WTC11 (cell line): Measurements from ENCODE around the gene LYRM7. TPM values are rescaled to one million over a fixed set of nuclear protein-coding genes. Genes with fewer than 3 reads are reported as not detected.

Source experiments
- ATAC-seq: fragments of 200-7000 bp; cut with Tn5 transposase; 2 replicates; pipeline ENCODE4 v1.10.0; 2021; ENCODE audit warnings: mild to moderate bottlenecking, moderate library complexity
- CTCF ChIA-PET: fragments of 300-600 bp; sonication (Branson Sonifier 250); formaldehyde crosslinking; loops from one replicate; lab custom pipeline; 2021; ENCODE audit warnings: antibody characterized with exemption; lab: Charles Lee
- POLR2A ChIA-PET: fragments of 350-600 bp; sonication (Branson Sonifier 250); formaldehyde crosslinking; loops from one replicate; lab custom pipeline; 2021; ENCODE audit warnings: antibody characterized with exemption; lab: Charles Lee
- DNase-seq: peaks from one replicate; pipeline ENCODE4 v3.0.0; 2021; ENCODE audit warnings: low spot score
- H3K27ac Mint-ChIP-seq: 2 replicates; pipeline ENCODE4 v1.8.0; 2021; ENCODE audit warnings: mixed read lengths
- H3K27me3 Mint-ChIP-seq: 2 replicates; pipeline ENCODE4 v1.8.0; 2021; ENCODE audit warnings: low read depth, mild to moderate bottlenecking, moderate library complexity, mixed read lengths
- H3K36me3 Mint-ChIP-seq: 2 replicates; pipeline ENCODE4 v1.8.0; 2021; ENCODE audit warnings: mixed read lengths
- H3K4me1 Mint-ChIP-seq: 2 replicates; pipeline ENCODE4 v1.8.0; 2022; ENCODE audit warnings: mixed read lengths
- H3K4me3 Mint-ChIP-seq: 2 replicates; pipeline ENCODE4 v1.8.0; 2021; ENCODE audit warnings: mild to moderate bottlenecking, moderate library complexity, mixed read lengths
- H3K9me3 Mint-ChIP-seq: 2 replicates; pipeline ENCODE4 v1.8.0; 2021; ENCODE audit warnings: mixed read lengths
- CREB1 ChIP-seq: sonication (generic); formaldehyde crosslinking; IDR thresholded peaks from 2 replicates; pipeline ENCODE4 v1.8.0; 2023; ENCODE audit warnings: mild to moderate bottlenecking, missing genetic modification reagents
- FOXJ3 ChIP-seq: sonication (generic); formaldehyde crosslinking; IDR thresholded peaks from 2 replicates; pipeline ENCODE4 v1.9.0; 2021; ENCODE audit warnings: missing genetic modification reagents, mild to moderate bottlenecking, borderline replicate concordance
- IRF2 ChIP-seq: sonication (generic); formaldehyde crosslinking; IDR thresholded peaks from 2 replicates; pipeline ENCODE4 v1.8.0; 2022; ENCODE audit warnings: low read depth, missing genetic modification reagents, borderline replicate concordance
- JAZF1 ChIP-seq: fragments of 250-450 bp; sonication (Bioruptor Pico); IDR thresholded peaks from 2 replicates; pipeline ENCODE4 v1.9.0; 2021; ENCODE audit warnings: moderate library complexity, mild to moderate bottlenecking, inconsistent platforms
- KAT7 ChIP-seq: sonication (generic); formaldehyde crosslinking; IDR thresholded peaks from 2 replicates; pipeline ENCODE4 v1.8.1; 2023; ENCODE audit warnings: missing genetic modification reagents, mild to moderate bottlenecking, borderline replicate concordance
- PRRX2 ChIP-seq: fragments of 250-450 bp; sonication (Bioruptor Pico); IDR thresholded peaks from 2 replicates; pipeline ENCODE4 v1.8.0; 2021; ENCODE audit warnings: mild to moderate bottlenecking
- RELA ChIP-seq: sonication (generic); formaldehyde crosslinking; IDR thresholded peaks from 2 replicates; pipeline ENCODE4 v1.8.1; 2022; ENCODE audit warnings: missing genetic modification reagents, mild to moderate bottlenecking, borderline replicate concordance
- SMAD4 ChIP-seq: sonication (generic); formaldehyde crosslinking; IDR thresholded peaks from 2 replicates; pipeline ENCODE4 v1.8.0; 2022; ENCODE audit warnings: mild to moderate bottlenecking, missing genetic modification reagents
- SOX15 ChIP-seq: fragments of 250-450 bp; sonication (Bioruptor Pico); IDR thresholded peaks from 2 replicates; pipeline ENCODE4 v1.9.0; 2021; ENCODE audit warnings: mild to moderate bottlenecking
- TEAD1 ChIP-seq: sonication (generic); formaldehyde crosslinking; IDR thresholded peaks from 2 replicates; pipeline ENCODE4 v1.8.0; 2022; ENCODE audit warnings: mild to moderate bottlenecking, missing genetic modification reagents
- TEAD4 ChIP-seq: sonication (generic); formaldehyde crosslinking; IDR thresholded peaks from 2 replicates; pipeline ENCODE4 v1.8.0; 2022; ENCODE audit warnings: mild to moderate bottlenecking, missing genetic modification reagents
- ZNF232 ChIP-seq: sonication (generic); formaldehyde crosslinking; IDR thresholded peaks from 2 replicates; pipeline ENCODE4 v1.8.0; 2022; ENCODE audit warnings: mild to moderate bottlenecking, missing genetic modification reagents
- ZNF671 ChIP-seq: fragments of 250-450 bp; sonication (Bioruptor Pico); IDR thresholded peaks from 2 replicates; pipeline ENCODE4 v1.8.0; 2021; ENCODE audit warnings: mild to moderate bottlenecking
- total RNA-seq: library from RNA; stranded (reverse); gene quantifications from 3 replicates; pipeline ENCODE4 v1.2.3, GENCODE V29; 2021
- TF ChIP-seq, protein P1 (sequence below): sonication (generic); formaldehyde crosslinking; IDR thresholded peaks from 2 replicates; pipeline ENCODE4 v1.8.1; 2023; ENCODE audit warnings: mild to moderate bottlenecking, missing genetic modification reagents, moderate library complexity
- TF ChIP-seq, protein P2 (sequence below): sonication (generic); formaldehyde crosslinking; conservative IDR thresholded peaks from 2 replicates; pipeline ENCODE4 v1.8.1; 2022; ENCODE audit warnings: mild to moderate bottlenecking, missing genetic modification reagents
- TF ChIP-seq, protein P3 (sequence below): fragments of 250-450 bp; sonication (Bioruptor Pico); conservative IDR thresholded peaks from 2 replicates; pipeline ENCODE4 v1.9.0; 2021; ENCODE audit warnings: mild to moderate bottlenecking
- TF ChIP-seq, protein P4 (sequence below): sonication (generic); formaldehyde crosslinking; IDR thresholded peaks from 2 replicates; pipeline ENCODE4 v1.8.0; 2022; ENCODE audit warnings: mild to moderate bottlenecking, missing genetic modification reagents
- TF ChIP-seq, protein P5 (sequence below): sonication (generic); formaldehyde crosslinking; IDR thresholded peaks from 2 replicates; pipeline ENCODE4 v1.8.0; 2022; ENCODE audit warnings: missing genetic modification reagents
- TF ChIP-seq, protein P6 (sequence below): fragments of 250-450 bp; sonication (Bioruptor Pico); IDR thresholded peaks from 2 replicates; pipeline ENCODE4 v1.8.0; 2021; ENCODE audit warnings: mild to moderate bottlenecking
- TF ChIP-seq, protein P7 (sequence below): sonication (generic); formaldehyde crosslinking; IDR thresholded peaks from 2 replicates; pipeline ENCODE4 v1.8.0; 2023; ENCODE audit warnings: missing genetic modification reagents
- TF ChIP-seq, protein P8 (sequence below): sonication (generic); formaldehyde crosslinking; IDR thresholded peaks from 2 replicates; pipeline ENCODE4 v1.8.1; 2022; ENCODE audit warnings: missing genetic modification reagents, borderline replicate concordance
- TF ChIP-seq, protein P9 (sequence below): fragments of 250-450 bp; sonication (Bioruptor Pico); IDR thresholded peaks from 2 replicates; pipeline ENCODE4 v1.9.0; 2021; ENCODE audit warnings: mild to moderate bottlenecking

LYRM7 gene
- total RNA-seq, 1 experiment from 2014 or later = 11.2 TPM

DNA sequence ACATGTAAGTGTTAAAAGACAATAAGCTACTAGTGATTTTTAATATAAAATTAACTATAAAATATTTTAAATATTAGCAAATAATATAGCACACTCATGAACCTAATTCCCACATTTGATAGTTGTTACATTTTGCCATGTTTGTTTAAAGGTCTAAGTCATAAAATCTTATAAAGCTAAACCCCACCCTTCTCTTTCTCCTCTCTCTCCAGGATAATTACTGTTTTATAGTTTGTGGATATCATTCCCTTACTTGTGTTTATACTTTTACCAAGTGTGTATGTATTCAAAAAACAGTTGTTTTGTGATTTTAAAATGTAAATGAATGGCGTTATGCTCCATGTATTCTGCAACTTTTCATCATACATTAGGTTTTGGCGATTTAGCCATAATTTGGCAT is 34.2 kb downstream of the LYRM7 start (continued):
- no peak for TF ChIP-seq FOXJ3 (CRISPR knock-in tag)
- TF ChIP-seq, protein P1, sequence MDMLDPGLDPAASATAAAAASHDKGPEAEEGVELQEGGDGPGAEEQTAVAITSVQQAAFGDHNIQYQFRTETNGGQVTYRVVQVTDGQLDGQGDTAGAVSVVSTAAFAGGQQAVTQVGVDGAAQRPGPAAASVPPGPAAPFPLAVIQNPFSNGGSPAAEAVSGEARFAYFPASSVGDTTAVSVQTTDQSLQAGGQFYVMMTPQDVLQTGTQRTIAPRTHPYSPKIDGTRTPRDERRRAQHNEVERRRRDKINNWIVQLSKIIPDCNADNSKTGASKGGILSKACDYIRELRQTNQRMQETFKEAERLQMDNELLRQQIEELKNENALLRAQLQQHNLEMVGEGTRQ (CRISPR knock-in tag) = no peak
- TF ChIP-seq SOX15 = no peak
- no peak for TF ChIP-seq PRRX2 (CRISPR knock-in tag)
- TF ChIP-seq IRF2 (CRISPR knock-in tag) = no peak
- TF ChIP-seq, protein P2, sequence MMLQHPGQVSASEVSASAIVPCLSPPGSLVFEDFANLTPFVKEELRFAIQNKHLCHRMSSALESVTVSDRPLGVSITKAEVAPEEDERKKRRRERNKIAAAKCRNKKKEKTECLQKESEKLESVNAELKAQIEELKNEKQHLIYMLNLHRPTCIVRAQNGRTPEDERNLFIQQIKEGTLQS = no peak
- no peak for TF ChIP-seq KAT7
- TF ChIP-seq TEAD1 = no peak
- no peak for TF ChIP-seq SMAD4 (CRISPR knock-in tag)
- TF ChIP-seq, protein P3, sequence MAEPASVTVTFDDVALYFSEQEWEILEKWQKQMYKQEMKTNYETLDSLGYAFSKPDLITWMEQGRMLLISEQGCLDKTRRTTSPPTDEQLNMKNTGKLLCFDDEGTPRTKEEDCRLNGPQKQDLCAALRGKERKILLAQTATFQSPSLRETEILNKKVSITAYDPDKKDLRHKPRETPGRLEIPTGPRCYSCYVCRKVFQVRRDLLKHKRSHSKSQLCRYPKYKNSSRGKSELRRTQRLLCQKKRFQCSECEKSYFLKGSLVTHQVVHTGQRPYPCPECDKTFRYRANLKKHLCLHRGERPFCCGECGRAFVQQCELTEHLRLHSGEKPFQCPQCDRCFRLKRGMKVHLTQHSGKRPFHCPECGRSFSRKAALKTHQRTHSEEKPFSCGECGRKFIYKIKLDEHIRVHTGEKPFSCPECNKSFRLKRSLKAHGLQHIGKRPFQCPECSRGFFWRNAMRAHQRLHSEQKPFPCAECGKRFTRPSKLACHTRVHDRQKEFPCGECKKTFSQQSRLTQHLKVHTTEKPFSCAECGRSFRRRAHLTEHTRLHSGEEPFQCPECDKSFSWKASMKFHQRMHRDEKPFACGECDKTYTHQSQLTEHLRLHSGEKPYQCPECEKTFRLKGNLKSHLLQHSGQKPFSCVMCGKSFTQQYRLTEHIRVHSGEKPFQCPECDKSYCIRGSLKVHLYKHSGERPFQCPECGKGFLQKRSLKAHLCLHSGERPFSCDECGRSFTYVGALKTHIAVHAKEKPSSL (CRISPR knock-in tag) = no peak
- TF ChIP-seq, protein P4, sequence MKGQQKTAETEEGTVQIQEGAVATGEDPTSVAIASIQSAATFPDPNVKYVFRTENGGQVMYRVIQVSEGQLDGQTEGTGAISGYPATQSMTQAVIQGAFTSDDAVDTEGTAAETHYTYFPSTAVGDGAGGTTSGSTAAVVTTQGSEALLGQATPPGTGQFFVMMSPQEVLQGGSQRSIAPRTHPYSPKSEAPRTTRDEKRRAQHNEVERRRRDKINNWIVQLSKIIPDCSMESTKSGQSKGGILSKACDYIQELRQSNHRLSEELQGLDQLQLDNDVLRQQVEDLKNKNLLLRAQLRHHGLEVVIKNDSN (CRISPR knock-in tag) = no peak
- TF ChIP-seq JAZF1 = no peak

DNA sequence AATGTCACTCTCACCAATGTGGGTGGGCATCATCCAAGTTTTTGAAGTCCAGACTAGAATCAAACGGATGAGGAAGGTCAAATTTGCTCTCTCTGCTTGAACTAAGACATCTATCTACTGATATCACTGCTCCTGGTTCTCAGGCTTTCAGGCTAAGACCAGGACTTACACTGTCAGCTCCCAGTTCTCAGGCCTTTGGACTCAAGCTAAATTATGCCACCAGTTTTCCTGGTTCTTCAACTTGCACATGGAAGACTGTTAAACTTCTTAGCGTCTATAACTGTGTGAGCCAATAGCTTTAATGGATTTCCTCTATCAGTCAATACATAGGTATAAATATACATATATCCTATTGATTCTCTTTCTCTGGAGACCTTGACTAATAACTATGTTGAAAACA is 35.3 kb downstream of the LYRM7 start:
- TF ChIP-seq ZNF232 (CRISPR knock-in tag) = no peak
- H3K4me3 Mint-ChIP-seq = no peak overlapping the region
- ChIA-PET POLR2A (no interaction called here), CTCF (interaction anchor here (1.5 kb wide), 1 partner anchor 176 kb away, joined by 3 read pairs; no protein-coding TSS in a partner anchor)
- ATAC-seq (no peak), DNase-seq (no peak)
- H3K9me3 Mint-ChIP-seq = no peaks in the 10 kb centered on the region
- peak overlapping the region; percentile 26; the same call in 1 of the 2 replicates for H3K27ac Mint-ChIP-seq
- H3K27me3 Mint-ChIP-seq = no peaks in the 10 kb centered on the region
- no peaks in the 10 kb centered on the region for H3K36me3 Mint-ChIP-seq
- peaks cover 28% of the 10 kb centered on the region for H3K4me1 Mint-ChIP-seq

DNA sequence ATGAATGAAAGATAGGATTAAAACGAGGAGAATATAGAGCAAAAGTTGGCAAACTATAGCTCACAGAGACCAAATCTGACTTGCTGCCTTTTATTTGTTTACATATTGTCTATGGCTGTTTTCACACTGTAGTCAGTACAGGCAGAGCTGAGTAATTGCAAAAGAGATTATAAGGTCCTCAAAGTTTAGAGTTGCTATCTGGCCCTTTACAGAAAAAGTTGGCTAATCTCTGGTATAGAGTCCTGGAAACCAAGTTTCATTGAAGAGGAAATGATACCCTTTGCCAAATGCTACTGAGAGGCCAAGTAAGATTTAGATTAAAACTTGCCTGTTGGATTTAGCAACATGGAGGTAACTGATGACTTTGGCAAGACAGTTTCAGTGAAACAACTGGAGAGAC is 36.0 kb downstream of the LYRM7 start:
- CTCF ChIA-PET = interaction anchor here (1.5 kb wide), 1 partner anchor 175 kb away, joined by 3 read pairs; no protein-coding TSS in a partner anchor
- no peaks in the 10 kb centered on the region for H3K36me3 Mint-ChIP-seq
- H3K4me1 Mint-ChIP-seq = peaks cover 28% of the 10 kb centered on the region
- H3K9me3 Mint-ChIP-seq = no peaks in the 10 kb centered on the region
- H3K27me3 Mint-ChIP-seq = no peaks in the 10 kb centered on the region
- no peak overlapping the region for H3K4me3 Mint-ChIP-seq
- ATAC-seq (no peak), DNase-seq (no peak)
- H3K27ac Mint-ChIP-seq = peak overlapping the region; percentile 24; the same call in 1 of the 2 replicates
- POLR2A ChIA-PET = no interaction called here
- TF ChIP-seq TEAD4 (CRISPR knock-in tag) (no peak), RELA (no peak), CREB1 (CRISPR knock-in tag) (no peak), ZNF671 (CRISPR knock-in tag) (no peak), FOXJ3 (CRISPR knock-in tag) (no peak)
- TF ChIP-seq, protein P5, sequence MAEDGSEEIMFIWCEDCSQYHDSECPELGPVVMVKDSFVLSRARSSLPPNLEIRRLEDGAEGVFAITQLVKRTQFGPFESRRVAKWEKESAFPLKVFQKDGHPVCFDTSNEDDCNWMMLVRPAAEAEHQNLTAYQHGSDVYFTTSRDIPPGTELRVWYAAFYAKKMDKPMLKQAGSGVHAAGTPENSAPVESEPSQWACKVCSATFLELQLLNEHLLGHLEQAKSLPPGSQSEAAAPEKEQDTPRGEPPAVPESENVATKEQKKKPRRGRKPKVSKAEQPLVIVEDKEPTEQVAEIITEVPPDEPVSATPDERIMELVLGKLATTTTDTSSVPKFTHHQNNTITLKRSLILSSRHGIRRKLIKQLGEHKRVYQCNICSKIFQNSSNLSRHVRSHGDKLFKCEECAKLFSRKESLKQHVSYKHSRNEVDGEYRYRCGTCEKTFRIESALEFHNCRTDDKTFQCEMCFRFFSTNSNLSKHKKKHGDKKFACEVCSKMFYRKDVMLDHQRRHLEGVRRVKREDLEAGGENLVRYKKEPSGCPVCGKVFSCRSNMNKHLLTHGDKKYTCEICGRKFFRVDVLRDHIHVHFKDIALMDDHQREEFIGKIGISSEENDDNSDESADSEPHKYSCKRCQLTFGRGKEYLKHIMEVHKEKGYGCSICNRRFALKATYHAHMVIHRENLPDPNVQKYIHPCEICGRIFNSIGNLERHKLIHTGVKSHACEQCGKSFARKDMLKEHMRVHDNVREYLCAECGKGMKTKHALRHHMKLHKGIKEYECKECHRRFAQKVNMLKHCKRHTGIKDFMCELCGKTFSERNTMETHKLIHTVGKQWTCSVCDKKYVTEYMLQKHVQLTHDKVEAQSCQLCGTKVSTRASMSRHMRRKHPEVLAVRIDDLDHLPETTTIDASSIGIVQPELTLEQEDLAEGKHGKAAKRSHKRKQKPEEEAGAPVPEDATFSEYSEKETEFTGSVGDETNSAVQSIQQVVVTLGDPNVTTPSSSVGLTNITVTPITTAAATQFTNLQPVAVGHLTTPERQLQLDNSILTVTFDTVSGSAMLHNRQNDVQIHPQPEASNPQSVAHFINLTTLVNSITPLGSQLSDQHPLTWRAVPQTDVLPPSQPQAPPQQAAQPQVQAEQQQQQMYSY (CRISPR knock-in tag) = no peak
- TF ChIP-seq, protein P6, sequence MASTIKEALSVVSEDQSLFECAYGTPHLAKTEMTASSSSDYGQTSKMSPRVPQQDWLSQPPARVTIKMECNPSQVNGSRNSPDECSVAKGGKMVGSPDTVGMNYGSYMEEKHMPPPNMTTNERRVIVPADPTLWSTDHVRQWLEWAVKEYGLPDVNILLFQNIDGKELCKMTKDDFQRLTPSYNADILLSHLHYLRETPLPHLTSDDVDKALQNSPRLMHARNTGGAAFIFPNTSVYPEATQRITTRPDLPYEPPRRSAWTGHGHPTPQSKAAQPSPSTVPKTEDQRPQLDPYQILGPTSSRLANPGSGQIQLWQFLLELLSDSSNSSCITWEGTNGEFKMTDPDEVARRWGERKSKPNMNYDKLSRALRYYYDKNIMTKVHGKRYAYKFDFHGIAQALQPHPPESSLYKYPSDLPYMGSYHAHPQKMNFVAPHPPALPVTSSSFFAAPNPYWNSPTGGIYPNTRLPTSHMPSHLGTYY (CRISPR knock-in tag) = no peak
- TF ChIP-seq, protein P7, sequence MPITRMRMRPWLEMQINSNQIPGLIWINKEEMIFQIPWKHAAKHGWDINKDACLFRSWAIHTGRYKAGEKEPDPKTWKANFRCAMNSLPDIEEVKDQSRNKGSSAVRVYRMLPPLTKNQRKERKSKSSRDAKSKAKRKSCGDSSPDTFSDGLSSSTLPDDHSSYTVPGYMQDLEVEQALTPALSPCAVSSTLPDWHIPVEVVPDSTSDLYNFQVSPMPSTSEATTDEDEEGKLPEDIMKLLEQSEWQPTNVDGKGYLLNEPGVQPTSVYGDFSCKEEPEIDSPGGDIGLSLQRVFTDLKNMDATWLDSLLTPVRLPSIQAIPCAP = no peak
- TF ChIP-seq, protein P8, sequence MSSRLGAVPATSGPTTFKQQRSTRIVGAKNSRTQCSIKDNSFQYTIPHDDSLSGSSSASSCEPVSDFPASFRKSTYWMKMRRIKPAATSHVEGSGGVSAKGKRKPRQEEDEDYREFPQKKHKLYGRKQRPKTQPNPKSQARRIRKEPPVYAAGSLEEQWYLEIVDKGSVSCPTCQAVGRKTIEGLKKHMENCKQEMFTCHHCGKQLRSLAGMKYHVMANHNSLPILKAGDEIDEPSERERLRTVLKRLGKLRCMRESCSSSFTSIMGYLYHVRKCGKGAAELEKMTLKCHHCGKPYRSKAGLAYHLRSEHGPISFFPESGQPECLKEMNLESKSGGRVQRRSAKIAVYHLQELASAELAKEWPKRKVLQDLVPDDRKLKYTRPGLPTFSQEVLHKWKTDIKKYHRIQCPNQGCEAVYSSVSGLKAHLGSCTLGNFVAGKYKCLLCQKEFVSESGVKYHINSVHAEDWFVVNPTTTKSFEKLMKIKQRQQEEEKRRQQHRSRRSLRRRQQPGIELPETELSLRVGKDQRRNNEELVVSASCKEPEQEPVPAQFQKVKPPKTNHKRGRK (CRISPR knock-in tag) = no peak
- TF ChIP-seq, protein P9, sequence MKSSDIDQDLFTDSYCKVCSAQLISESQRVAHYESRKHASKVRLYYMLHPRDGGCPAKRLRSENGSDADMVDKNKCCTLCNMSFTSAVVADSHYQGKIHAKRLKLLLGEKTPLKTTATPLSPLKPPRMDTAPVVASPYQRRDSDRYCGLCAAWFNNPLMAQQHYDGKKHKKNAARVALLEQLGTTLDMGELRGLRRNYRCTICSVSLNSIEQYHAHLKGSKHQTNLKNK (CRISPR knock-in tag) = no peak
